Measurements from ENCODE around the gene FAM200B. TPM values are rescaled to one million over a fixed set of nuclear protein-coding genes. Genes with fewer than 3 reads are reported as not detected.

FAM200B gene
- polyA plus RNA-seq, 1 donor (not counting 4 experiments of a cell fraction or from before 2014, with no cell fraction given) = 36.6 TPM

GRCh38 chr4:15695729-15696128 is 14.1 kb downstream of the FAM200B start:
- H4K20me1 ChIP-seq (ENCODE audit: control insufficient read depth, extremely low read depth, insufficient read depth, low read length) = no peaks in the 10 kb centered on the region
- no peak overlapping the region for H3K4me3 ChIP-seq (ENCODE audit: control insufficient read depth in 2 of 3, extremely low read depth in 1 of 3, insufficient read depth in 2 of 3, low read depth in 1 of 3, low read length in 3 of 3)
- FAIRE-seq (peak; percentile 65), DNase-seq (ENCODE audit: low read depth, low spot score) (no peak)
- peak overlapping the region; percentile 33 for H3K4me2 ChIP-seq (ENCODE audit: control insufficient read depth, extremely low read depth, insufficient read depth, low read depth, low read length)
- TF ChIP-seq CTCF (optimal IDR thresholded peaks at IDR 0.05 in 1 of 3, IDR thresholded peaks at IDR 0.05 in 1 of 3, conservative IDR thresholded peaks at IDR 0.05 in 1 of 3; ENCODE audit: extremely low read depth in 1 of 3, insufficient read depth in 2 of 3, low read length in 3 of 3) (no peak), EZH2 (IDR thresholded peaks at IDR 0.05; ENCODE audit: low read length) (no peak)
- peaks cover 33% of the 10 kb centered on the region for H3K4me1 ChIP-seq (ENCODE audit: control insufficient read depth, extremely low read depth, insufficient read depth, low read length)
- peaks cover 1% of the 10 kb centered on the region for H3K9me3 ChIP-seq (ENCODE audit: control insufficient read depth, low read depth, low read length)
- H3K9ac ChIP-seq (ENCODE audit: control insufficient read depth, extremely low read depth, insufficient read depth, low read length) = no peak overlapping the region
- dilution Hi-C loops (cut with MboI; ENCODE audit: extremely low pct_ligation_motif_present, low sequenced_read_pairs) = no loop called here
- no peaks in the 10 kb centered on the region for H3K9me1 ChIP-seq (ENCODE audit: control insufficient read depth, extremely low read depth, insufficient read depth, low read length)
- peak overlapping the region; percentile 39 for H3K27ac ChIP-seq (ENCODE audit: control insufficient read depth, insufficient read depth, low read length)
- no peak overlapping the region for H2AFZ ChIP-seq (ENCODE audit: control insufficient read depth, low read length)
- no peaks in the 10 kb centered on the region for H3K27me3 ChIP-seq (ENCODE audit: control insufficient read depth, extremely low read depth, insufficient read depth, low read length)
- no peaks in the 10 kb centered on the region for H3K36me3 ChIP-seq (ENCODE audit: control insufficient read depth in 2 of 2, extremely low read depth in 1 of 2, insufficient read depth in 2 of 2, low read length in 2 of 2)
- no peaks in the 10 kb centered on the region for H3K79me2 ChIP-seq (ENCODE audit: control insufficient read depth, insufficient read depth, low read length)

GRCh38 chr4:15696866-15697265 is 15.2 kb downstream of the FAM200B start:
- H2AFZ ChIP-seq (ENCODE audit: control insufficient read depth, low read length) = no peak overlapping the region
- H3K27me3 ChIP-seq (ENCODE audit: control insufficient read depth, extremely low read depth, insufficient read depth, low read length) = no peaks in the 10 kb centered on the region
- TF ChIP-seq EZH2 (IDR thresholded peaks at IDR 0.05; ENCODE audit: low read length) = no peak
- no peak for TF ChIP-seq CTCF (optimal IDR thresholded peaks at IDR 0.05 in 1 of 3, IDR thresholded peaks at IDR 0.05 in 1 of 3, conservative IDR thresholded peaks at IDR 0.05 in 1 of 3; ENCODE audit: extremely low read depth in 1 of 3, insufficient read depth in 2 of 3, low read length in 3 of 3)
- no peak overlapping the region for H3K9ac ChIP-seq (ENCODE audit: control insufficient read depth, extremely low read depth, insufficient read depth, low read length)
- no peak overlapping the region for H3K4me3 ChIP-seq (ENCODE audit: control insufficient read depth in 2 of 3, extremely low read depth in 1 of 3, insufficient read depth in 2 of 3, low read depth in 1 of 3, low read length in 3 of 3)
- dilution Hi-C loops (cut with MboI; ENCODE audit: extremely low pct_ligation_motif_present, low sequenced_read_pairs) = no loop called here
- FAIRE-seq (no peak), DNase-seq (ENCODE audit: low read depth, low spot score) (no peak)
- H3K79me2 ChIP-seq (ENCODE audit: control insufficient read depth, insufficient read depth, low read length) = no peaks in the 10 kb centered on the region
- H3K4me1 ChIP-seq (ENCODE audit: control insufficient read depth, extremely low read depth, insufficient read depth, low read length) = peaks cover 22% of the 10 kb centered on the region
- no peak overlapping the region for H3K27ac ChIP-seq (ENCODE audit: control insufficient read depth, insufficient read depth, low read length)
- no peaks in the 10 kb centered on the region for H3K9me1 ChIP-seq (ENCODE audit: control insufficient read depth, extremely low read depth, insufficient read depth, low read length)
- no peaks in the 10 kb centered on the region for H4K20me1 ChIP-seq (ENCODE audit: control insufficient read depth, extremely low read depth, insufficient read depth, low read length)
- no peaks in the 10 kb centered on the region for H3K36me3 ChIP-seq (ENCODE audit: control insufficient read depth in 2 of 2, extremely low read depth in 1 of 2, insufficient read depth in 2 of 2, low read length in 2 of 2)
- H3K4me2 ChIP-seq (ENCODE audit: control insufficient read depth, extremely low read depth, insufficient read depth, low read depth, low read length) = no peak overlapping the region
- H3K9me3 ChIP-seq (ENCODE audit: control insufficient read depth, low read depth, low read length) = peaks cover 1% of the 10 kb centered on the region

Data from keratinocyte (primary cell).